ENCODE data around the gene NRN1. TPM values are rescaled to one million over a fixed set of nuclear protein-coding genes. Genes with fewer than 3 reads are reported as not detected.

NRN1 gene
- total RNA-seq: 0.39 TPM in 1 of 2 replicates, not detected in the other

DNA sequence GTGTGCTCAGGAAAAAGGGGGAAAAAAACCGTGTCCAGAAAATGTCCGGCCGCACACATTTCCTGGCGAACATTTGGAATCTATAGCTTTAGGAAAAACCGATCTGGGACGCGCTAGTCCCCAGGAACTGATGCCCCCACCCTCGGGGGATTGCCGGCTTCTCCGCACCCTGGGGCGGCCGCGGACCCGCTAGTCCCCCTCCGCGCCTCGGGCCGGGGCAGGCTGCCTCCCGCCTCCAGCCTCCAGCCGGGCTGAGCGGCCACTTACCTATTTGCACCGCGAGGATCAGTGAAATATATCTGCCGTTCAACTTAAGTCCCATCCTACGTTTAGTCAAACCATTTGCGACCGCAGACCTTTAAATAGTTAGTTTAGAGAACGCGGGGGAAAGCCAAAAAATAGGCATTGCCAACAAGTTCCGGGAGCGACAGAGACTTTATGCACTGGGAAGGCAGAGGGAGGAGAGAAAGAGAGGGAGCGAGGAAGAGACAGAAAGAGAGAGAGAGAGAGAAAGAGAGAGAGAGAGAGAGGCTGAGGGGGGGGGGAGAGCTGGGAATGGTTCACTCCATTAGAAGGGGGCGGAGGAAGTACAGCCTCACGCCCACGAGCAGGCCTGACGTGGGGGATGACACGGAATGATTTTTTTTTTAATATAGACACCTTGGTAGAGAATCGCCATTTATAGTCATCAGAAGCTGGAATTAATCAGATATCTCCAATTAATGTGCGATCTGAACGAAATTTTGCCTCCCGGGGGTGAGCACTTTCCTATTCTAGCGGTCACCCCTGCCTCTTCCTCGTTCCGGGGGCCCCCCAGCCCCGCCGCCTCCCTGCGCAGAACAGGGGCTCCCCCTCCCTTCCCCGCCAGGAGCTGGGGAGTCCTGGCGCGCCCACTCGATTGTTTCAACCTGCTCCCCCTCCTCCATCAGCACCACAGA lies at the start of gene NRN1:
NRN1 (minus strand) TSS at position 498 of the 938 bp plus-strand sequence; CDS start at position 322, 176 bp downstream.

Data from placental epithelial cell (primary cell).